OCI-LY3 (cell line): ENCODE measurements around the gene UBE2D3.

Source experiments
- CTCF ChIP-seq: fragments of 200-600, 300-600 bp; sonication (generic); IDR thresholded peaks from 2 replicates; pipeline ENCODE4 v1.5.1; 2014; ENCODE audit warnings: antibody characterized with exemption, low read length, low read depth
- EZH2phosphoT487 ChIP-seq: fragments of 200-600 bp; shearing (Covaris generic); IDR thresholded peaks from 2 replicates; pipeline ENCODE4 v1.6.1; 2018; ENCODE audit warnings: antibody characterized with exemption, mixed run types, low read depth

- TF ChIP-seq CTCF (no peak), EZH2phosphoT487 (no peak)
Measured at GRCh38 chr4:102760645-102761295, 66.6 kb downstream of the UBE2D3 start, which contains the start of gene MANBA.
